NCI-H2081 (cell line): ENCODE results near the gene TRAIP.
A peak's percentile ranks its signal among the peaks of the same experiment; 100 is the strongest.
"Not testable (repeated sequence)": the region's sequence is repeated elsewhere in the genome, so short reads cannot be mapped to it uniquely, and the experiment has no call there.

Source experiments
- DNase-seq, 2 experiments: peaks; one replicate each; lab custom pipeline; 2025; lab: John Stamatoyannopoulos, UW

Gene TRAIP

GRCh38 chr3:49823131-49823530 lies 33.2 kb downstream of the TRAIP start:
- not testable (repeated sequence) for DNase-seq

DNA sequence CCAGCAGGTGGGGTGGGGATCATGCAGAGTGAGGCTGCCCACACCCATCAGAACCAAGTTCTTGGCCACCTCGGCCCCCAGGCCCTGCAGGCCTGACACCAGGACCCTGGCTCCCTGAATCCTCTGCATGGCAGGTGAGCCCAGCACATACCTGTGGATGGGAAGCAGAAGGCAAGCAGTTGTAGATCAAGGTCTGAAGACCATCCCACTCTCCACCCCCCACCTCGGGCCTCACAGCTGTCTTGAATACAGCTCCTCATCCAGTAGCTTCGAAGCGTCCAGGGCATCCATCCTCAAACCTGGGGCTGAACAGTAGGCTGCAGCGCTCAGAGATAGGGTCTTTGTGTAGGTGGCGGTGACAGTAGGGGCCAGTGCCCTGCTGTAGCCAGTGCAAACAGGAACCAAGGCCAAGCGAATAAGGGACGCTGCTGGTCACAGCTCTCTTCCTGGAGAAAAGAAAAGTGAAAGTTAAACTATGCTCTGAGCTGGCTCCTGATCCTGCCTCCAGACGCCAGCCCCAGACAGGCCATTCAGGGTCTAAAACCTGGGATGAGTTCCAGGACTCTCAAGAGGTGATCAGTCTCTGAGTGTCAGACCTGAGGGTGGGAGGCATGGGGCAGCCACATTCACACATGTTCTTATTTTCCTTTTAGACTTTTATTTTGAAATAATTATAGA lies 42.7 kb downstream of the TRAIP start, which contains the start of gene UBA7:
UBA7 (minus strand) TSS at position 457 of the 678 bp plus-strand sequence; CDS start at position 291, 166 bp downstream.
- DNase-seq, result no peak

GRCh38 chr3:49812916-49813496 lies 43.4 kb downstream of the TRAIP start:
- DNase-seq, result no peak

GRCh38 chr3:49807431-49808114 lies 48.8 kb downstream of the TRAIP start:
- DNase-seq, result no peak

DNA sequence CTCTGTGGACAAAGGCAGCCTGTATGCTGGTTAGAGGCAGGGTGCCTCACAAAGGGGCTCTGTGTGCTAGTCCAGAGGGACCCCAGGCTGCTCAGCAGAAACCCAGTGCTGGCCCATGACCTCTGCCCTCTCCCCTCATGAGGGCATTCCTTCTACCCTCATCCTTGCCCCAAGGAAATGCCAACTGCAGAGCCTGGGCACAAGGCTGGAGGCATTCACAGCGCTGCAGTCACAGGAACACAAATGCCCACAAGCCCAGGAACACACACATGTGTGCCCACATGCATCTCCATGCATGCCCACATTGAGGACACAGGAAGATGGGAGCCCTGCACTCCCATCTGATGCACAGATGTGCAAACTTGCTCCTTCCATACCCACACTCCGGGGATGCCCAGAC lies 49.5 kb downstream of the TRAIP start:
- no peak for DNase-seq

DNA sequence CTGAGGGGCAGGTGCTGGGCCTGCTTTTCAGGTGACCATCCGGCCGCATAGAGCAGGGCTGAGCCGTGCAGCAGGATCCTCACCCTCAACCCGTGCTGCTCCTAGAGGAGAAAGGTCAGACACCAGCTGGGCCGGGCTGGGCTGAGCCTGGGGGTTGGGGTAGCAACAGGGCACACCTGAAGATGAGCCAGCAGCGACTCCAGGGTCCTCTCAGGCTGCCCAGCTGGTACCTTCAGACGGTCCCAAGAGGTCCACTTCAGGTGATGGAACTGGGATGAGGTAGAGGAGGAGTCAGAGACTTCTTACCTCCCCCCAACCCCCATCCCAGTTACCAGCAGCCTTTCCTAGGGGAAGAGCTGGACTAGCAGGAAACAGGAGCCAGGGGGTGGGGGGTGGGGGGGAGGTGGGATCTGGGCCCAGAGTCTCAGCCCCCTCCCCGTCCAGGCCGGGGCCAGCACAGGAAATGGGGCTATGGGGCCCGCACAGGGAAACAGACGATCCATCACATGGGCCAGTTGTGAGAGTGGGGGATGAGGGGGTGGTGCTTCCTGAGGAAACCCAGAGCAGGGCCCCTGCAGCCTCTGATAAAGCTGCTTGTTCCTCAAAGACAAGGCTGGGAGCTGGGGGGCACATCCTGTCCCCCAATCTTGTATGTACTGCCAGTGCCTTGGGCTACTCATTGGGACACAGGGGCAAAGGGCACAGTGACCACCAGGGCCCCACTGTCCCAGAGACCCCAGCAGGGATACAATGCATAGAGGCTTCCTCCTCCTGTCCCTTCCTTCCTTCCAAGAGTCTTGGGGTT lies 50.3 kb downstream of the TRAIP start:
- no peak for DNase-seq

GRCh38 chr3:49805367-49805782 lies 51.0 kb downstream of the TRAIP start:
- DNase-seq, result no peak

DNA sequence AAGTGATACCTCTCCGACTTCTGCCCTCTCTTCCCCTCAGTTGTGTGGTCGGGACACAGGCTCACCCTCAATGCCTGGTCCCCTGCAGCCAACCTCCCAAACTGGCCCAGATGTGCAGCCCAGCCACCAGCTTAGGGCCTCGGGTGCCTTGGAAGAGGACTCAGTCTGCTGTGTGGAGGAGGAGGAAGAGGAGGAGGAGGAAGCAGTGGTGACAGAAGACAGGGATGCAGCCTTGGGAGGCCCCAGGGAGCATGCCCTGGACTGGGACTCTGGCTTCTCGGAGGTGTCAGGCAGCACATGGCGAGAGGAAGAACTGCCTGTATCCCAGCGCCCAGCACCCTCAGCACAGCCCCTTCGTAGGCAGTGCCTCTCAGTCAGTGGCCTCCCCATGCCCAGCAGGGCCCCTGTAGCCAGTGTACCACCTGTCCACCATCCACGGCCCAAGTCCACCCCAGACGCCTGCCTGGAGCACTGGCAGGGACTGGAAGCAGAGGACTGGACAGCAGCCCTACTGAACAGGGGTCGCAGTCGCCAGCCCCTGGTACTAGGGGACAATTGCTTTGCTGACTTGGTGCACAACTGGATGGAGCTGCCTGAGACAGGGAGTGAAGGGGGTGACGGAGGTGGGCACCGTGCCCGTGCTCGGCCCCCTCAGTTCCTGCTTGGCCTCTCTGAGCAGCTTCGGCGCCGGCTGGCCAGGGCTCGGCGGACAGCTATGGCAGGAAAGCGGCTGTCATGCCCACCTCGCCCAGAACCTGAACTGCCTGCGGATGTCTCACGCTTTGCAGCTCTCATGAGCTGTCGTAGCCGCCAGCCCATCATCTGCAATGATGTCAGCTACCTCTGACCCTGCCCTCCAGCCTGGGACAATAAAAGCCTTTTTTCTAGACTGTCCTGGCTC lies 52.0 kb downstream of the TRAIP start:
- DNase-seq, result no peak

DNA sequence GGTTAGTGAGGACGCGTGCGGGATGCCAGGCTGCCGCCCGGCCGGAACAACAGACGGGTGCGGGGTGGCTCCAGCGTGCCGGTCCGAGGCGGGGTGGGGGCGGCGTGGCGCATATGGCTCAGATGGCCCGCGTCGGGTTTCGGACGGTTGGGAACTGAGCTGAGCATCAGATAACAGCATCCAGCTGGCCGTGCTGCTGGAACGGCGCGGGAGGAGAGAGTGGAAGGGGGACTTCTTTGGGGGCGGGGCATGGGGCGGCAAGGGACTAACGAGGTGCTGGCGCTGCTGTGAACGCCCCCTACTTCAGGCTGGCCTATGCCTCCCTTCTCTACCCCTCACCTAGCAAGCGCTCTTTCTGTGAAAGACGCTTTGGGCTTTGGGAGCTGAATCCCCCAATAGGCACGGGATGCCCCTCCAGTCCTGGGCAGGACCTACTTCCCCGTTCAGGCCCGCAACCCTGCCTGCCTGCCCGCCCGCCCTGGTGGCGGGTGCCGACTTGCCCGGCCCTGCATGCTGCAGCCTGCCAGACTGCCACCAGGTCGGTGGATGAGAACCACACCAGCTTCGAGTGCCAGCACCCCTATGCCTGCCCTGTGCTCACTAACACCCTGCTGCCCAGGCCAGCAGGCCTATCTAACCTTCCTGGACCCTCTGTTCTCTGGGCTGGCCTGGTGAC lies 52.8 kb downstream of the TRAIP start:
- no peak for DNase-seq

- DNase-seq, result peak; percentile 71 to 78
These were observed 53.5 kb downstream of the TRAIP start, which contains the start of gene INKA1 for GRCh38 chr3:49802719-49803464. TSS of gene INKA1 (plus strand) at chr3:49803261. CDS start at chr3:49803393, 132 bp downstream.

GRCh38 chr3:49801160-49801559 lies 55.2 kb downstream of the TRAIP start:
- DNase-seq, result no peak

GRCh38 chr3:49799761-49800160 lies 56.6 kb downstream of the TRAIP start, which contains the start of gene CDHR4:
TSS of gene CDHR4 (minus strand) at chr3:49799873. CDS start at chr3:49799812, 61 bp downstream.
- DNase-seq, result no peak

DNA sequence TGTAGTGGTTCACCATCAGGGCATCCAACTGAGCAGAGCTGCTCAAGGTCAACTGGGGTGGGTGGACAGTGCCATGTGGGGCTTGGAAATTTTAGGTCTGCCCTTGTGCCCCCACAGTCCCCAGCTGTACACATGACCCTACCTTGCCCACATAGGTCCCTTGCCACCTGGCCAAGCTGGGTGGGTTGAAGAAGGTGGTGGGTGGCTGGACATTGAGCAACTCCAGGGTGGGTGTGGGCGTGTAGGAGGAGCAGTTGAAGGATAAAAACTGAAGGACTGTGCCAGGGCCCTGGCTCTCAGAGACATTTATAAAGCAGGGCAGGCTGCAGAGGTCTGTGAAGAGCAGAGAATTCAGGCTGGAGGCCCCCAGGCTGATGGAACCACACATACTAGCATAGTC lies 57.3 kb downstream of the TRAIP start:
- no peak for DNase-seq

DNA sequence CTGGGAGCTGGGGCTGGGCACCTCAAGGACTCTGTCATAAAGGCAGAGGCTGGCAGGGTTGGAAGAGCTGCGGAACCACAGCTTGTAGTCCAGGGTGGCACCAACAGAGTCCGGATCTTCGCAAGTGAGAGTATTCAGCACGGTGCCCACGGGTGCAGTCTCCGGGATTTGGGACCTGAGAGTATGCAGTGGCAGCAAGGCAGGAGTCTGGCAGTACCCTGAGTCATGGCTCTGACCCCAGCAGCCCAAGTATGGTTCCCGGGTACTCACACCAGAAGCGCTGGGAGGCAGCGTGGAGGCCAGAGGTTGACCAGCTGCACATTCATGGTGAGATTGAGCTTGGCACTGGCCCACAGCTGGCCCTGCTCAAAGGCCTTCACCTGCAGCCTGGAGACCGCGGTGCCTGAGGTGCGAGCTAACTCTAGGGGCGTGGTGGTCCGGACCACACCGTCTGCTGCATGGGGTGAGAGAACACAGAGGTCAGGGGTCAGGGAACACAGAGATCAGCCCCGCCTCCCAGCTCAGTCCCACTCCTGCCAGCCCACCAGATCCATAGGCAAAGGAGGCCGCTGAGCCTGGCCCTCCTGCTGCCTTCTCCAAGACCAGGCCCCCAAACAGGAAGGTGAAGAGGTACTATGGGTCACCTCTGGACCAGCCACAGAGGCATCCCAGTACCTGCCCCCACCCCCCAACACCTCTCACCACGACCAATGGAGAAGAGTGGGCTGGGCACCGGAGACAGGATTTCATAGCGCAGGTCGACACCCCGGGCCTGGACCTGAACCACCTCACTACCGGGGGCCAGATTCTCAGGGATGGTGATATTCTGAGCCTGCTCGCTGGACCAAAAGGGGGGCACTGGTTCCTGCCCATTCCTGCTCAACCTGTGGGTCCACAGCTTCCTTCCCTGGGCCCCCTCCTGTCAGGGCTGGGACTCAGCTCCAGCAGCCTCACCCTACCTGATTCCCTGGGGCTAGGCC lies 61.1 kb downstream of the TRAIP start:
- DNase-seq, result no peak

GRCh38 chr3:49794431-49794830 lies 61.9 kb downstream of the TRAIP start:
- no peak for DNase-seq

GRCh38 chr3:49793486-49794085 lies 62.8 kb downstream of the TRAIP start:
- no peak for DNase-seq

DNA sequence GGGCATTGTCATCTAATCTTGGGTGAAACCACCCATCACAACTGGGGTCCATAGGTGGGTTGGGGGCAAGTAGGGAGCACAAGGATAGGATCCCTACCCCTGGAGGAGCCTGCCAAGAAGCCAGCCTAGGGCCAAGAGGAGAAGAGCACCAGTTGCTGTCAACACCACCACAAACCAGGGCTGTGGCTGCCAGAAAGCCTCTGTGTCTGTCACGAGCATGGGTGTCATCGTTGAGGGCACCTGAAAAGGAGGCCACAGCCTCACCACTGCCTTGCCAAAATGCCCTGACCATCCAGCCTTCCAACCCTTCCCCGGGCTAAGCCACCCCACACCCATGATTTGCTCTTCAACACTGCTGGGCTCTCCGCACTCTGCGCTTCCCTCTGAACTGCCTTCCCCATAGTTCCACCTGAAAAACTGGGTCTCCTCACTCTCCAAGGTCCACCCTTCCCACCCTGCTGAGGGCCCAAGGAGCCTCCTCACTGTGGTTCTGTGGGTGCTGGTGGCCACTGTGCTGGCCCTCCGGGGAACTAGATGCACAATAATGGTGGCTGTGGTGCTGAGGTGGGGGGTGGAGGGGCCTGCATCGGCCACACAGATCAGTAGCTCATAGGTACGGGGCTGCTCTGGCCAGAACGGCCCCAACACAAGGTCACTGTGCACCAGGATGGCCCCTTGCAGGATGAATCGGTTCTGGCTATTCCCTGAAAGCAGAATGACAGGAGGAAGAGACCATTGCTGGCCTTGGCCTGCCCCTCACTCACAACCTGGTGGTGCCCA lies 63.8 kb downstream of the TRAIP start:
- no peak for DNase-seq
